ENCODE measurements around the gene DOCK9.

The DOCK9 gene

GRCh38 chr13:98883998-98884397, 93.9 kb downstream of the DOCK9 start:
- no peak overlapping the region for H3K4me3 ChIP-seq (ENCODE audit: low read depth, low read length)
- TF ChIP-seq CTCF (IDR thresholded peaks at IDR 0.05; ENCODE audit: borderline replicate concordance, insufficient read depth, low read depth, low read length) = no peak

- H3K4me3 ChIP-seq (ENCODE audit: low read depth, low read length) = no peak overlapping the region
- no peak for TF ChIP-seq CTCF (IDR thresholded peaks at IDR 0.05; ENCODE audit: borderline replicate concordance, insufficient read depth, low read depth, low read length)
Measured at GRCh38 chr13:98881390-98881789, 96.5 kb downstream of the DOCK9 start.

- no peak overlapping the region for H3K4me3 ChIP-seq (ENCODE audit: low read depth, low read length)
- TF ChIP-seq CTCF (IDR thresholded peaks at IDR 0.05; ENCODE audit: borderline replicate concordance, insufficient read depth, low read depth, low read length) = no peak
Measured at GRCh38 chr13:98880677-98881076, 97.2 kb downstream of the DOCK9 start.

- no peak for TF ChIP-seq CTCF (IDR thresholded peaks at IDR 0.05; ENCODE audit: borderline replicate concordance, insufficient read depth, low read depth, low read length)
- no peak overlapping the region for H3K4me3 ChIP-seq (ENCODE audit: low read depth, low read length)
Measured at GRCh38 chr13:98879957-98880356, 97.9 kb downstream of the DOCK9 start.

GRCh38 chr13:98879127-98879520, 98.7 kb downstream of the DOCK9 start:
- TF ChIP-seq CTCF (IDR thresholded peaks at IDR 0.05; ENCODE audit: borderline replicate concordance, insufficient read depth, low read depth, low read length) = no peak
- H3K4me3 ChIP-seq (ENCODE audit: low read depth, low read length) = no peak overlapping the region

- TF ChIP-seq CTCF (IDR thresholded peaks at IDR 0.05; ENCODE audit: borderline replicate concordance, insufficient read depth, low read depth, low read length) = no peak
- H3K4me3 ChIP-seq (ENCODE audit: low read depth, low read length) = no peak overlapping the region
Measured at GRCh38 chr13:98878486-98879126, 99.3 kb downstream of the DOCK9 start.

GRCh38 chr13:98877936-98878335, 99.9 kb downstream of the DOCK9 start:
- TF ChIP-seq CTCF (IDR thresholded peaks at IDR 0.05; ENCODE audit: borderline replicate concordance, insufficient read depth, low read depth, low read length) = no peak
- no peak overlapping the region for H3K4me3 ChIP-seq (ENCODE audit: low read depth, low read length)
